Astrocyte of the cerebellum (primary cell): ENCODE data around the gene SELL.

Experiments
- DNase-seq: peaks from one replicate; pipeline ENCODE4 v3.0.0-alpha.2; 2011; ENCODE audit warnings: low read depth
- H3K4me3 ChIP-seq: 2 replicates; pipeline ENCODE4 v1.5.1; 2011; ENCODE audit warnings: mild to moderate bottlenecking, low read depth, low read length, moderate library complexity
- CTCF ChIP-seq: IDR thresholded peaks from 2 replicates; pipeline ENCODE4 v1.5.1; 2012; ENCODE audit warnings: low read length, low read depth, moderate library complexity, mild to moderate bottlenecking; ENCODE audit errors: missing control alignments
- in situ Hi-C: cut with HindIII; loops from 2 replicates; pipeline ENCODE4 v1.10.0; 2017; ENCODE audit warnings: low sequenced_read_pairs

SELL gene

GRCh38 chr1:169707912-169708604 is 3.4 kb downstream of the SELL start:
- no peak overlapping the region for H3K4me3 ChIP-seq
- in situ Hi-C loops: no loop called here

GRCh38 chr1:169704797-169705196 is 6.6 kb downstream of the SELL start:
- H3K4me3 ChIP-seq: no peak overlapping the region
- in situ Hi-C loops: no loop called here
- no peak for TF ChIP-seq CTCF
- no peak for DNase-seq

More at GRCh38 chr1:169707912-169708604, 3.4 kb downstream of the SELL start:
- no peak for TF ChIP-seq CTCF
- DNase-seq: no peak

GRCh38 chr1:169701261-169702005 is 10.0 kb downstream of the SELL start:
- no peak for DNase-seq
- TF ChIP-seq CTCF: no peak
- H3K4me3 ChIP-seq: no peak overlapping the region
- in situ Hi-C loops: no loop called here

GRCh38 chr1:169699707-169700106 is 11.7 kb downstream of the SELL start:
- no peak for DNase-seq
- H3K4me3 ChIP-seq: no peak overlapping the region
- in situ Hi-C loops: no loop called here
- no peak for TF ChIP-seq CTCF

- TF ChIP-seq CTCF: no peak
- no peak for DNase-seq
- in situ Hi-C loops: no loop called here
- H3K4me3 ChIP-seq: no peak overlapping the region
Observed at GRCh38 chr1:169698976-169699375, 12.4 kb downstream of the SELL start.

DNA sequence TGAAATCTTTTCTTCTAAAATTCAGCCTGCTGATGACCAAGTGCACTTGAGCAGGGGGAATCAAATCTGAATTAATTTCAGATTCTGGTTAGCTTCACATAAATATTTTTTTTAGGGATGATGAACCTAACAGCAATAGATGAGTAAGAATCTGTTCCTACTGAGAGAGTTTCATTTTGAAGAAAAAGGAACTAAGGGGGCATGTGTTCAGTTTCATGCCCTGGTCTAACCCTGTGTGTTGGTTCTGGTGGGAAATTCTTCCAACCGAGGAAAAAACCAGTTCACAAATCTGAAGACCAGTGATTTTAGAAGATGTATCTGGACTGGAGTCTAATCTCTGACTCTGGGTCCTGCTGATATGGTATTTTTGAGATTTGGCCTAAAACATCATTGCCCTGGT is 13.7 kb downstream of the SELL start:
- in situ Hi-C loops: no loop called here
- no peak for DNase-seq
- no peak overlapping the region for H3K4me3 ChIP-seq
- no peak for TF ChIP-seq CTCF
